Upper lobe of left lung (tissue), 6 donors: ENCODE results near the gene NFATC3. TPM values are rescaled to one million over a fixed set of nuclear protein-coding genes. Genes with fewer than 3 reads are reported as not detected.

Experiments
- ATAC-seq, 2 donors: fragments of 200-7000 bp; cut with Tn5 transposase; one replicate each; pipeline ENCODE4 v1.9.1; 2022; ENCODE audit warnings: mild to moderate bottlenecking in 2 of 2, moderate library complexity in 2 of 2; ENCODE audit not compliant: low FRiP score in 2 of 2
- DNase-seq, 2 donors: peaks; one replicate each; pipeline ENCODE4 v3.0.0-alpha.2; 2019 to 2020
- H3K27ac ChIP-seq, 4 donors: fragments of 200-600 bp; sonication (generic); one replicate each; pipeline ENCODE4 v1.5.1; 2016 to 2019
- H3K27me3 ChIP-seq, 4 donors: fragments of 200-600 bp; sonication (generic); one replicate each; pipeline ENCODE4 v1.5.1; 2017 to 2019
- H3K36me3 ChIP-seq, 4 donors: fragments of 200-600 bp; sonication (generic); one replicate each; pipeline ENCODE4 v1.5.1; 2016 to 2019
- H3K4me1 ChIP-seq, 4 donors: fragments of 200-600 bp; sonication (generic); one replicate each; pipeline ENCODE4 v1.5.1; 2018 to 2019
- H3K4me3 ChIP-seq, 4 donors: fragments of 200-600 bp; sonication (generic); one replicate each; pipeline ENCODE4 v1.5.1; 2017 to 2019; ENCODE audit warnings: mild to moderate bottlenecking in 2 of 4, moderate library complexity in 1 of 4
- H3K9me3 ChIP-seq, 4 donors: fragments of 200-600 bp; sonication (generic); one replicate each; pipeline ENCODE4 v1.5.1; 2018 to 2019
- EP300 ChIP-seq, 4 donors: sonication (generic); formaldehyde crosslinking; IDR thresholded peaks; one replicate each; pipeline ENCODE4 v1.5.1; 2017; ENCODE audit warnings: antibody characterized with exemption in 4 of 4, control low read depth in 2 of 4
- POLR2A ChIP-seq, 4 donors: fragments of 450-650 bp; IDR thresholded peaks; one replicate each; pipeline ENCODE4 v1.5.1; 2016 to 2017; ENCODE audit warnings: antibody characterized with exemption in 4 of 4, mild to moderate bottlenecking in 2 of 4
- POLR2AphosphoS5 ChIP-seq, 2 donors: sonication (generic); formaldehyde crosslinking; IDR thresholded peaks; one replicate each; pipeline ENCODE4 v1.5.1; 2017; ENCODE audit warnings: antibody characterized with exemption in 2 of 2
- WGBS, 2 donors: methylation state at CpG; one replicate each; pipeline ENCODE4 v1.1.5; 2017 to 2018; 5-methylcytosine and 5-hydroxymethylcytosine counted together
- total RNA-seq, 6 donors: library from RNA; depleted of rRNA in 4 of 6; stranded (reverse); fragments of >200 nt in 4 of 6; gene quantifications; one replicate each; pipeline versions ENCODE4 v1.1.0 to v1.2.1, GENCODE V29; 2016 to 2021
- TF ChIP-seq, protein P1 (sequence below), 6 experiments: fragments of 450-650 bp in 4 of 6; fragments of 200-600 bp in 2 of 6; sonication (generic) in 2 of 6; IDR thresholded peaks; one replicate each; pipeline ENCODE4 v1.5.1; 2016 to 2019; ENCODE audit warnings: antibody characterized with exemption in 6 of 6
- donor health status: DM: no; HTN: no; CAD: no; lungs with moderate emphysema.
- donor health status: DM: no; HTN: yes; CAD: no; lungs with severe emphysema.

Gene NFATC3
- total RNA-seq, 6 donors from 2014 or later: 49.1 to 95.3 (median 68.0) TPM

DNA sequence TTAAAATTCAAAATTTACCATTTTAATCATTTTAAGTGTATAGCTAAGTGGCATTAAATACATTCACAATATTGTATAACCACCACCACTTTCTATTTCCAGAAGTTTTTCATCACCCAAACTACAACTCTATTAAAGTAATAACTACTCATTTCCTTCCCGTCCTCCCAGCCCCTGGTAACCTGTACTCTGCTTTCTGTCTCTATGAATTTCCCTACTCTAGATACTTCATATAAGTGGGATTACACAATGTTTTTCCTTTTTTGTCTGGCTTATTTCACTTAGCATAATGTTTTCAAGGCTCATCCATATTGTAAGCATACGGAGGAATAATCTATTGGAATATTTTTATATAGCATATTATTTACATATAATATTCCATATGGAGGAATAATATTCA lies 121.1 kb downstream of the NFATC3 start:
- no peak for TF ChIP-seq POLR2AphosphoS5 (IDR thresholded peaks at IDR 0.05)

DNA sequence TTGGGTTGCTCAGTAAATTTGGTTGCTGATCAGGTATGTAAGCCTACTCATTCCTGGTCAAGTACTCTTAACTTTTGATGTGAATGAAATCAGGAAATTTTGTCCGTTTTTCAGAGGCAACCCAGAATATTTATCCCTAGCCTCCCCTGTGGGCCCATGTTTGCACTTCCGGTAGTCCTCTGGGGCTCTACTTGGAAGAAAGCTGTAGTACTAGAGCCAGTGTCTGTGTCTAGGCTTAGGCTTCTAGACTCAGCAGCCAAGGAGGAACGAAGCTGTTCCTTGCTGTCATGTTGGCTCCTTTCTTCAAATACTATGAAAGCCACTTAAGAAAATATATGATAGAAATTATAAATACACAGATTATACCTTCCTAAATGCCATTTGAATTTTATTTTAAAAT lies 129.6 kb downstream of the NFATC3 start:
- H3K27ac ChIP-seq: peak overlapping the region in 1 of 4 donors; percentile 3
- no peak for TF ChIP-seq POLR2A (IDR thresholded peaks at IDR 0.05)
- no peak for TF ChIP-seq EP300 (IDR thresholded peaks at IDR 0.05)
- TF ChIP-seq, protein P1, sequence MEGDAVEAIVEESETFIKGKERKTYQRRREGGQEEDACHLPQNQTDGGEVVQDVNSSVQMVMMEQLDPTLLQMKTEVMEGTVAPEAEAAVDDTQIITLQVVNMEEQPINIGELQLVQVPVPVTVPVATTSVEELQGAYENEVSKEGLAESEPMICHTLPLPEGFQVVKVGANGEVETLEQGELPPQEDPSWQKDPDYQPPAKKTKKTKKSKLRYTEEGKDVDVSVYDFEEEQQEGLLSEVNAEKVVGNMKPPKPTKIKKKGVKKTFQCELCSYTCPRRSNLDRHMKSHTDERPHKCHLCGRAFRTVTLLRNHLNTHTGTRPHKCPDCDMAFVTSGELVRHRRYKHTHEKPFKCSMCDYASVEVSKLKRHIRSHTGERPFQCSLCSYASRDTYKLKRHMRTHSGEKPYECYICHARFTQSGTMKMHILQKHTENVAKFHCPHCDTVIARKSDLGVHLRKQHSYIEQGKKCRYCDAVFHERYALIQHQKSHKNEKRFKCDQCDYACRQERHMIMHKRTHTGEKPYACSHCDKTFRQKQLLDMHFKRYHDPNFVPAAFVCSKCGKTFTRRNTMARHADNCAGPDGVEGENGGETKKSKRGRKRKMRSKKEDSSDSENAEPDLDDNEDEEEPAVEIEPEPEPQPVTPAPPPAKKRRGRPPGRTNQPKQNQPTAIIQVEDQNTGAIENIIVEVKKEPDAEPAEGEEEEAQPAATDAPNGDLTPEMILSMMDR (IDR thresholded peaks at IDR 0.05): no peak
- TF ChIP-seq POLR2AphosphoS5 (IDR thresholded peaks at IDR 0.05): no peak
- no peaks in the 10 kb centered on the region for H3K27me3 ChIP-seq
- H3K4me3 ChIP-seq: no peak overlapping the region
- H3K9me3 ChIP-seq: no peaks in the 10 kb centered on the region
- H3K36me3 ChIP-seq: peaks cover 0 to 14% (median 0%) of the 10 kb centered on the region in 4 donors
- 72 to 79% methylated on average over 3 of the region's 3 CpGs for WGBS, 2 donors
- no peak for ATAC-seq
- peaks cover 0 to 12% (median 0%) of the 10 kb centered on the region in 4 donors for H3K4me1 ChIP-seq
- no peak for DNase-seq

More for the DNA sequence above, 121.1 kb downstream of the NFATC3 start:
- H3K4me3 ChIP-seq: no peak overlapping the region
- no peak overlapping the region for H3K27ac ChIP-seq
- no peaks in the 10 kb centered on the region for H3K27me3 ChIP-seq
- ATAC-seq: no peak
- peaks cover 0 to 19% (median 2%) of the 10 kb centered on the region in 4 donors for H3K36me3 ChIP-seq
- no peaks in the 10 kb centered on the region for H3K4me1 ChIP-seq
- DNase-seq: no peak
- H3K9me3 ChIP-seq: no peaks in the 10 kb centered on the region
- WGBS, 2 donors: 64 to 75% methylated on average over 2 of the region's 2 CpGs

DNA sequence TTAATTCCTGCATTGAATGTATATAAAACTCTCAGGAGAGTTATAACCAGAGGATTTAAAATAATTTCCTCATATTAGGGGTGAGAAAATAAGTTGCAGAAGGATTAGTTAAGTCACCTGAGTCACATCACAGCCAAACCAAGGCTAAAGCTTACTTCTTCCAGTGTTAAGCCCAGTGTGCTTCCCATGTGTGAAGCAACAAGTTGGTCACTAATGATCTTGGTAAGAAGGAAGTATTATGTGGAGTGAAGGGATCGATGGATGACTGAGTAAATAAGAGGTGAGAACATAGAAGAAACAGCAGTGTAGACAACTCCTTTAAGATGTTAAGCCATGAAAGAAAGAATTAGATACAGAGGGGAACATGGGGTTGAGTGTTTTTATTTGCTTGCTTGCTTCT lies 130.1 kb downstream of the NFATC3 start:
- H3K27me3 ChIP-seq: no peaks in the 10 kb centered on the region
- H3K36me3 ChIP-seq: peaks cover 0 to 14% (median 0%) of the 10 kb centered on the region in 4 donors
- ATAC-seq: no peak
- 50 to 74% methylated on average over 1 of the region's 1 CpG for WGBS, 2 donors
- no peak overlapping the region for H3K27ac ChIP-seq
- TF ChIP-seq POLR2AphosphoS5 (IDR thresholded peaks at IDR 0.05) (no peak), EP300 (IDR thresholded peaks at IDR 0.05) (no peak), POLR2A (IDR thresholded peaks at IDR 0.05) (no peak)
- no peaks in the 10 kb centered on the region for H3K9me3 ChIP-seq
- no peak for DNase-seq
- peaks cover 0 to 16% (median 0%) of the 10 kb centered on the region in 4 donors for H3K4me1 ChIP-seq
- no peak overlapping the region for H3K4me3 ChIP-seq

DNA sequence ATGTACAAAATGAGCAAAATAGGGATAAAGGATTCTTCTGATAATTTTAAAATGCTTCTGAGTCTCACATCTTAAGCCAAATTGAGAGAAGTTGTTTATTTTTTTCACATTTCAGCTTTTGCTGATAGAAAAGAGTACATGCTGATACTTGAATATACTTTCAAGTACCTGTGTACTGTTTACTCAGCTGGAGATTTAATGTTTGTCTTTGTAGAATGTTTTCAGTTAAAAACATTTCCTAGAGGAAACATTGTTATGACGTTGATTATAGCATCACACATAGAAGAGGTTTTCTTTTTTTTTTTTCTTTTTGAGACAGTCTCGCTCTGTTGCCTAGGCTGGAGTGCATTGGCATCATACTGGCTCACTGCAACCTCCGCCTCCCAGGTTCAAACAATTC lies 131.1 kb downstream of the NFATC3 start:
- Histone ChIP-seq H3K4me3 (no peak overlapping the region), H3K36me3 (peaks cover 0 to 17% (median 0%) of the 10 kb centered on the region in 4 donors), H3K27ac (no peak overlapping the region), H3K4me1 (peaks cover 0 to 22% (median 0%) of the 10 kb centered on the region in 4 donors), H3K27me3 (no peaks in the 10 kb centered on the region), H3K9me3 (no peaks in the 10 kb centered on the region)
- 63 to 90% methylated on average over 3 of the region's 3 CpGs for WGBS, 2 donors
- ATAC-seq: no peak
- TF ChIP-seq POLR2AphosphoS5 (IDR thresholded peaks at IDR 0.05): no peak
- TF ChIP-seq, protein P1 (IDR thresholded peaks at IDR 0.05): no peak
- no peak for TF ChIP-seq EP300 (IDR thresholded peaks at IDR 0.05)
- no peak for TF ChIP-seq POLR2A (IDR thresholded peaks at IDR 0.05)
- DNase-seq: no peak

DNA sequence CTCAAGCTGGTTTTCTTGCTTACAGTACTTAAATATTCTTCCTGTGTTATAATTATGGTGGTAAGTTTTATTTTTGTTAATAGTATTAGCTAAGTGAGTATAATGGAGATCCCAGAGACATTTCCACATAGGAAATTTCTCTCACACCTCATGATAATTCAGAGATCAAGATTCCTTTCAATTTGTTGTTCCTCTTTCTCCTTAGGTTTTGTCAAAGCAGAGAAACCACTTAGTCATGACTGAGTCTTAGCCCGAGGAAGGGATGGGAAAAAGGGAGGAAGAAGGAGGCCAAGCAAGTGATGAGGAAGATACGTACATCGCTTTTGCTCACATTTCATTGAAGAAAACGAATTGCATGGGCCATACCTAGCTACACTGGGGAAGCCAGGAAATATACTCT lies 132.3 kb downstream of the NFATC3 start:
- WGBS, 2 donors: 71 to 77% methylated on average over 4 of the region's 4 CpGs
- no peaks in the 10 kb centered on the region for H3K9me3 ChIP-seq
- no peaks in the 10 kb centered on the region for H3K27me3 ChIP-seq
- ATAC-seq: no peak
- TF ChIP-seq POLR2A (IDR thresholded peaks at IDR 0.05): no peak
- TF ChIP-seq EP300 (IDR thresholded peaks at IDR 0.05): no peak
- no peak for TF ChIP-seq POLR2AphosphoS5 (IDR thresholded peaks at IDR 0.05)
- TF ChIP-seq, protein P1 (IDR thresholded peaks at IDR 0.05): no peak
- H3K4me1 ChIP-seq: peaks cover 0 to 23% (median 0%) of the 10 kb centered on the region in 4 donors
- H3K4me3 ChIP-seq: no peak overlapping the region
- H3K36me3 ChIP-seq: peaks cover 0 to 24% (median 0%) of the 10 kb centered on the region in 4 donors
- DNase-seq: no peak
- H3K27ac ChIP-seq: no peak overlapping the region

DNA sequence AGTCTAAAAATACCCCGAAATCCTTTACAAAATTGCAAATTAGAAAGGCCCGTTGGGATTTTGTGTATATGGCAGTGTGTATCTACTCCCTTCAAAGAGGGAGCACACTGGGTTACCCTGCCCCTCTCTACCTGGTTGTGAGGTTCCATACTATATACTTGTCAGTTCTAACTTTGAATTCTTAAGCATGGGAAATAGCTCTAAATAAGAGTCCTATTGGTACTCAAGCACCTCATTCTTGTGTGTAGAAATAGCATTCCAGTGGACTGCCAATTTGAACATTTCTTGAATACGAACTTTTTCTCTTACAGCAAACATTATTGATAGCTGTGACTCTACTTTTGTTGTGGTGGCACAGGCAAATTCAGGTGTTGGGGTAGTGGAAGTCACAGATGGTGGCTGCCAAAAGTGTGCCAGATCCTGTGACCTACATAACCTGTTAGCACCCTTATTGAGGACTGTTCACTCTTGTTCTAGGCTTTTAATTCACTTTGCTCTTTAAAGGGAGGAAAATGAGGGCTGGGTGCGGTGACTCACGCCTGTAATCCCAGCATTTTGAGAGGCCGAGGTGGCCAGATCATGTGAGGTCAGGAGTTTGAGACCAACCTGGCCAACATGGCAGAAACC lies 134.7 kb downstream of the NFATC3 start:
- peak in 1 of 2 donors; percentile 51 for ATAC-seq
- Histone ChIP-seq H3K4me1 (peaks cover 0 to 23% (median 0%) of the 10 kb centered on the region in 4 donors), H3K4me3 (no peak overlapping the region), H3K27ac (peak overlapping the region; percentile 31 to 64 (median 37)), H3K9me3 (no peaks in the 10 kb centered on the region), H3K27me3 (no peaks in the 10 kb centered on the region), H3K36me3 (peaks cover 0 to 29% (median 0%) of the 10 kb centered on the region in 4 donors)
- no peak for TF ChIP-seq POLR2AphosphoS5 (IDR thresholded peaks at IDR 0.05)
- TF ChIP-seq EP300 (IDR thresholded peaks at IDR 0.05): no peak
- TF ChIP-seq POLR2A (IDR thresholded peaks at IDR 0.05): no peak
- TF ChIP-seq, protein P1 (IDR thresholded peaks at IDR 0.05): no peak
- peak in 1 of 2 donors; percentile 44 for DNase-seq
- WGBS, 2 donors: 73 to 85% methylated on average over 6 of the region's 6 CpGs
